Spleen (tissue), 11 donors: ENCODE data around the gene CPXM2. TPM values are rescaled to one million over a fixed set of nuclear protein-coding genes. Genes with fewer than 3 reads are reported as not detected.

Experiments used
- DNase-seq: peaks from one replicate; pipeline ENCODE4 v3.0.0-alpha.2; 2020
- H3K27ac ChIP-seq, 8 donors: fragments of 200-600 bp; sonication (generic) in 7 of 8; 1 replicate in 4 of 8; 2 replicates in 4 of 8; pipeline versions ENCODE4 v1.5.0 to v1.8.0; 2016 to 2021; ENCODE audit warnings: inconsistent platforms in 4 of 8, mild to moderate bottlenecking in 4 of 8, moderate library complexity in 1 of 8
- H3K27me3 ChIP-seq, 7 donors: fragments of 200-600 bp; sonication (generic) in 6 of 7; replicated peaks in 1 of 7; 1 replicate in 4 of 7; 2 replicates in 3 of 7; pipeline versions ENCODE4 v1.5.0 to v1.8.0; 2016 to 2021; ENCODE audit warnings: inconsistent platforms in 3 of 7, mild to moderate bottlenecking in 1 of 7
- H3K36me3 ChIP-seq, 6 donors: fragments of 200-600 bp; sonication (generic) in 5 of 6; 1 replicate in 4 of 6; 2 replicates in 2 of 6; pipeline versions ENCODE4 v1.5.0 to v1.8.0; 2016 to 2021; ENCODE audit warnings: inconsistent platforms in 2 of 6
- H3K4me1 ChIP-seq, 6 donors: fragments of 200-600 bp; sonication (generic) in 5 of 6; 1 replicate in 3 of 6; 2 replicates in 3 of 6; pipeline versions ENCODE4 v1.5.0 to v1.8.0; 2016 to 2021; ENCODE audit warnings: inconsistent platforms in 3 of 6
- H3K4me3 ChIP-seq, 8 donors: fragments of 200-600 bp; sonication (generic) in 7 of 8; 1 replicate in 4 of 8; 2 replicates in 4 of 8; pipeline versions ENCODE4 v1.5.0 to v1.8.0; 2016 to 2021; ENCODE audit warnings: inconsistent platforms in 4 of 8, mild to moderate bottlenecking in 4 of 8, moderate library complexity in 2 of 8
- H3K9me3 ChIP-seq, 8 donors: fragments of 200-600 bp; sonication (generic) in 7 of 8; 1 replicate in 4 of 8; 2 replicates in 4 of 8; pipeline versions ENCODE4 v1.5.0 to v1.8.0; 2016 to 2021; ENCODE audit warnings: inconsistent platforms in 4 of 8
- CTCF ChIP-seq, 11 experiments: fragments of 200-600 bp in 7 of 11; fragments of 450-650 bp in 4 of 11; sonication (generic) in 4 of 11; IDR thresholded peaks in 8 of 11; conservative IDR thresholded peaks in 3 of 11; 1 replicate in 7 of 11; 2 replicates in 4 of 11; pipeline versions ENCODE4 v1.4.0 to v1.8.0; 2016 to 2021; ENCODE audit warnings: antibody characterized with exemption in 11 of 11, inconsistent platforms in 4 of 11, mild to moderate bottlenecking in 1 of 11
- POLR2A ChIP-seq, 3 donors: fragments of 450-650 bp; IDR thresholded peaks; one replicate each; pipeline ENCODE4 v1.5.1; 2017; ENCODE audit warnings: antibody characterized with exemption in 3 of 3, mild to moderate bottlenecking in 1 of 3
- POLR2AphosphoS5 ChIP-seq, 3 donors: sonication (generic); formaldehyde crosslinking; IDR thresholded peaks; one replicate each; pipeline ENCODE4 v1.5.1; 2017; ENCODE audit warnings: antibody characterized with exemption in 3 of 3
- WGBS, 5 donors: extraction: QIAGEN DNeasy Blood & Tissue Kit in 3 of 5; methylation state at CpG; one replicate each; pipeline versions ENCODE4 v1.1.5 to v1.1.7; 2013 to 2018; 5-methylcytosine and 5-hydroxymethylcytosine counted together
- intact Hi-C: fragments of 100-400 bp; cut with DNase I; formaldehyde crosslinking; loops from one replicate; pipeline ENCODE4 v1.15.0; 2023; ENCODE audit warnings: low total_unique reads
- polyA plus RNA-seq, 3 donors: library from polyadenylated mRNA; stranded (reverse); fragments of 200-250 nt; gene quantifications; one replicate each; pipeline ENCODE4 v1.2.1, GENCODE V29; 2013
- total RNA-seq, 7 donors: library from RNA; depleted of rRNA in 3 of 7; stranded (reverse); fragments of >200 nt in 3 of 7; fragmentation: NEBNext Ultra II Directional in 4 of 7; extraction: Animal tissue kit (Norgen Biotek cat#: 25700) in 4 of 7; gene quantifications; one replicate each; pipeline versions ENCODE4 v1.1.0 to v1.2.1, GENCODE V29; 2016 to 2021
- donor health status: healthy with polysubstance abuse.
- donor health status: DM: no; HTN: no; CAD: no; lungs with moderate emphysema.
- donor health status: DM: no; HTN: no; CAD: no.
- donor health status: Bipolar disorder and iron deficiency.
- donor health status: healthy.
- donor health status: DM: no; HTN: no; CAD: no.
- donor health status: DM: yes; HTN: yes; CAD: no.

CPXM2 gene
- total and polyA plus RNA-seq, 10 donors = 3.7 to 38.2 (median 21.7) TPM

DNA sequence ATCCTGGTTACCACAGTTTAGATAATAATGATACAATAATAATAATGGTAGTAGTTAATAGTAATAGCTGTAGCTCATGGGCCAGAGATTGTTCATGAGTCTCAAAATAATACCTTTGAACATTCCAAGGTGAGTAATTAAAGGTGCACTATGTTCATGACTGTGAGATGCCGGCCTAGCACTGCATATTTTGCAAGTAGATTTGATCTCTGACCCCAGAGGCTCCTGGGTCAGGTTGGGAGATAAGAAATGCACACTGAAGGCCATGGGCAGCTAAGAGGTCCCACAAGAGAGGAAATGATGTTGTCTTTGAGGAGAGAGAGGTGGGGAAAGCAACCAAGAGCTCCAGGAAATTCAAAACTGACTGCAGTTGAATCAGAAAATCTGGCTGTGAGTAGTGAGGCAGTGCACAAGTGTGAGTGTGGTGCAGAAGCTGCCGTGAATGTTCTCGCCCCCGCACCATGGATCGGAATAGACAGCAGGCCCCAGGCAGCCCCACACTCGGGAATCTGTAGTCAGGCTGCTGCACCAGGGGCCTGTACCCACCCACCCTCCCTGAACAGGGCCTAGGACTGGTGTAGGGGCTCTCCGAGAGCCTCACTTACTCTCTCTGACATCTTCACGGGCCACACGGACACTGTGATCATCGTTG is 11.9 kb downstream of the CPXM2 start:
- intact Hi-C loops = no loop called here
- Histone ChIP-seq H3K27me3 (no peaks in the 10 kb centered on the region), H3K4me1 (peaks cover 0 to 20% (median 5%) of the 10 kb centered on the region in 6 donors), H3K9me3 (peaks cover 0 to 6% (median 0%) of the 10 kb centered on the region in 8 donors), H3K4me3 (no peak overlapping the region), H3K27ac (peak overlapping the region in 5 of 8 donors; percentile 33 to 61 (median 52)), H3K36me3 (no peaks in the 10 kb centered on the region)
- no peak for DNase-seq
- WGBS, 5 donors = 56 to 84% (median 72%) methylated on average over 7 to 10 of the region's 10 CpGs
- TF ChIP-seq CTCF (IDR thresholded peaks at IDR 0.05 in 8 of 11, conservative IDR thresholded peaks at IDR 0.05 in 3 of 11) (no peak), POLR2AphosphoS5 (IDR thresholded peaks at IDR 0.05) (no peak), POLR2A (IDR thresholded peaks at IDR 0.05) (no peak)

- Histone ChIP-seq H3K27ac (peak overlapping the region in 1 of 8 donors; percentile 4), H3K27me3 (no peaks in the 10 kb centered on the region), H3K9me3 (peaks cover 0 to 9% (median 0%) of the 10 kb centered on the region in 8 donors), H3K36me3 (no peaks in the 10 kb centered on the region), H3K4me1 (peaks cover 0 to 13% (median 5%) of the 10 kb centered on the region in 6 donors), H3K4me3 (no peak overlapping the region)
- DNase-seq = no peak
- intact Hi-C loops = no loop called here
- TF ChIP-seq POLR2A (IDR thresholded peaks at IDR 0.05) (no peak), CTCF (IDR thresholded peaks at IDR 0.05 in 8 of 11, conservative IDR thresholded peaks at IDR 0.05 in 3 of 11) (no peak), POLR2AphosphoS5 (IDR thresholded peaks at IDR 0.05) (no peak)
- 75 to 80% (median 78%) methylated on average over 7 of the region's 7 CpGs for WGBS, 5 donors
These were observed 12.8 kb downstream of the CPXM2 start for GRCh38 chr10:123878666-123879303.

- TF ChIP-seq POLR2A (IDR thresholded peaks at IDR 0.05) (no peak), POLR2AphosphoS5 (IDR thresholded peaks at IDR 0.05) (no peak), CTCF (IDR thresholded peaks at IDR 0.05 in 8 of 11, conservative IDR thresholded peaks at IDR 0.05 in 3 of 11) (no peak)
- peaks cover 0 to 20% (median 14%) of the 10 kb centered on the region in 8 donors for H3K9me3 ChIP-seq
- DNase-seq = no peak
- H3K27me3 ChIP-seq = no peaks in the 10 kb centered on the region
- H3K36me3 ChIP-seq = no peaks in the 10 kb centered on the region
- WGBS, 5 donors = 76 to 81% (median 79%) methylated on average over 8 of the region's 8 CpGs
- H3K27ac ChIP-seq = no peak overlapping the region
- intact Hi-C loops = no loop called here
- H3K4me1 ChIP-seq = peaks cover 0 to 6% (median 0%) of the 10 kb centered on the region in 6 donors
- no peak overlapping the region for H3K4me3 ChIP-seq
These were observed 21.3 kb downstream of the CPXM2 start for GRCh38 chr10:123870260-123870659.

GRCh38 chr10:123869020-123869414 is 22.6 kb downstream of the CPXM2 start:
- no peak for DNase-seq
- no peaks in the 10 kb centered on the region for H3K36me3 ChIP-seq
- H3K9me3 ChIP-seq = peaks cover 0 to 19% (median 14%) of the 10 kb centered on the region in 8 donors
- no peaks in the 10 kb centered on the region for H3K27me3 ChIP-seq
- no peak overlapping the region for H3K27ac ChIP-seq
- no peak overlapping the region for H3K4me3 ChIP-seq
- TF ChIP-seq POLR2A (IDR thresholded peaks at IDR 0.05) (no peak), CTCF (IDR thresholded peaks at IDR 0.05 in 8 of 11, conservative IDR thresholded peaks at IDR 0.05 in 3 of 11) (no peak), POLR2AphosphoS5 (IDR thresholded peaks at IDR 0.05) (no peak)
- intact Hi-C loops = no loop called here
- WGBS, 5 donors = 74 to 86% (median 75%) methylated on average over 7 of the region's 7 CpGs
- H3K4me1 ChIP-seq = peaks cover 0 to 6% (median 0%) of the 10 kb centered on the region in 6 donors
